Sigmoid colon (tissue), 7 donors: ENCODE data around the gene PPP1R2C. TPM values are rescaled to one million over a fixed set of nuclear protein-coding genes. Genes with fewer than 3 reads are reported as not detected.

ENCODE experiments used
- DNase-seq: peaks from one replicate; pipeline ENCODE4 v3.0.0-alpha.2; 2019
- H3K27ac ChIP-seq, 4 donors: fragments of 200-600 bp; sonication (generic); one replicate each; pipeline ENCODE4 v1.5.1; 2016 to 2019; ENCODE audit warnings: mild to moderate bottlenecking in 1 of 4
- H3K27me3 ChIP-seq, 3 donors: fragments of 200-600 bp; sonication (generic); one replicate each; pipeline ENCODE4 v1.5.1; 2019; ENCODE audit warnings: mild to moderate bottlenecking in 1 of 3
- H3K36me3 ChIP-seq, 4 donors: fragments of 200-600 bp; sonication (generic); one replicate each; pipeline ENCODE4 v1.5.1; 2016 to 2019
- H3K4me1 ChIP-seq, 4 donors: fragments of 200-600 bp; sonication (generic); one replicate each; pipeline ENCODE4 v1.5.1; 2017 to 2019
- H3K4me3 ChIP-seq, 4 donors: fragments of 200-600 bp; sonication (generic); one replicate each; pipeline ENCODE4 v1.5.1; 2017 to 2019; ENCODE audit warnings: mild to moderate bottlenecking in 2 of 4, moderate library complexity in 1 of 4
- H3K9me3 ChIP-seq, 4 donors: fragments of 200-600 bp in 3 of 4; sonication (generic) in 3 of 4; one replicate each; pipeline versions ENCODE4 v1.5.1 to v1.6.1; 2013 to 2019
- EP300 ChIP-seq, 4 donors: sonication (generic); formaldehyde crosslinking; IDR thresholded peaks; one replicate each; pipeline ENCODE4 v1.6.1; 2017; ENCODE audit warnings: antibody characterized with exemption in 4 of 4
- POLR2A ChIP-seq, 2 donors: fragments of 450-650 bp; IDR thresholded peaks; one replicate each; pipeline ENCODE4 v1.6.1; 2016; ENCODE audit warnings: antibody characterized with exemption in 2 of 2, mild to moderate bottlenecking in 2 of 2, moderate library complexity in 2 of 2
- POLR2AphosphoS5 ChIP-seq, 4 donors: sonication (generic); formaldehyde crosslinking; IDR thresholded peaks; one replicate each; pipeline ENCODE4 v1.6.1; 2017; ENCODE audit warnings: antibody characterized with exemption in 4 of 4
- WGBS, 2 donors: extraction: QIAGEN DNeasy Blood & Tissue Kit; methylation state at CpG; one replicate each; pipeline ENCODE4 v1.1.7; 2013; 5-methylcytosine and 5-hydroxymethylcytosine counted together
- intact Hi-C: fragments of 100-400 bp; cut with DNase I; formaldehyde crosslinking; loops from one replicate; pipeline ENCODE4 v1.15.1; 2023
- polyA plus RNA-seq, 3 donors: library from polyadenylated mRNA; stranded (reverse); fragments of 200-250 nt; gene quantifications; one replicate each; pipeline ENCODE4 v1.2.3, GENCODE V29; 2013
- total RNA-seq, 4 donors: library from RNA; depleted of rRNA; stranded (reverse); fragments of >200 nt; gene quantifications; one replicate each; pipeline ENCODE4 v1.1.0, GENCODE V29; 2016
- TF ChIP-seq, protein P1 (sequence below), 4 experiments: fragments of 450-650 bp in 3 of 4; fragments of 200-600 bp in 1 of 4; IDR thresholded peaks; one replicate each; pipeline ENCODE4 v1.5.1; 2016 to 2019; ENCODE audit warnings: antibody characterized with exemption in 4 of 4, mild to moderate bottlenecking in 3 of 4, moderate library complexity in 2 of 4
- donor health status: healthy with polysubstance abuse.
- donor health status: Bipolar disorder and iron deficiency.
- donor health status: healthy.

Gene PPP1R2C
- not detected for total RNA-seq
- polyA plus RNA-seq: not detected

DNA sequence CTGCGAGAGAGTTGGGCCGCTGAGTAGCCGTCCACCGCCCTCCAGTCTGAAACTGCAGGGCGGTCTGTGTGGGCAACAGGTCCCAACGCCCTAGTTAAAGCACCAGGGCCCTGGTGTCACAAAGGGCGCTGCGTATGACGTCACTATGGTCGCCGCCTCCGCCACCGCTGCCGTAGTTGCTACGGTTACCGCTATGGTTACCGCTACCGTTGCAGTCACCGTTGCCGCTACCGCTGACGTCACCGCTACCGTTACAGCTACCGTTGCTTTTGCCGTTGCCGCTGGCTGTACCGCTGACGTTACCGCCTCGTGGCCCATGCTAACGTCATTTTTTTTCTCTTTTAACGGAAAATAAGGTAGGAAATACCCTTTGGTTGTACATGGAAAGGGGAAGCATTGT is at the start of gene PPP1R2C:
Gene PPP1R2C (minus strand): TSS at position 68 of the 400 bp plus-strand sequence. CDS start 84 bp downstream, outside the sequence.
- Histone ChIP-seq H3K9me3 (no peaks in the 10 kb centered on the region), H3K4me1 (no peaks in the 10 kb centered on the region), H3K27ac (no peak within 1 kb of the TSS), H3K36me3 (no peaks in the 10 kb centered on the region), H3K27me3 (no peaks in the 10 kb centered on the region), H3K4me3 (no peak within 1 kb of the TSS)
- TF ChIP-seq POLR2AphosphoS5 (IDR thresholded peaks at IDR 0.05): no peak
- TF ChIP-seq, protein P1, sequence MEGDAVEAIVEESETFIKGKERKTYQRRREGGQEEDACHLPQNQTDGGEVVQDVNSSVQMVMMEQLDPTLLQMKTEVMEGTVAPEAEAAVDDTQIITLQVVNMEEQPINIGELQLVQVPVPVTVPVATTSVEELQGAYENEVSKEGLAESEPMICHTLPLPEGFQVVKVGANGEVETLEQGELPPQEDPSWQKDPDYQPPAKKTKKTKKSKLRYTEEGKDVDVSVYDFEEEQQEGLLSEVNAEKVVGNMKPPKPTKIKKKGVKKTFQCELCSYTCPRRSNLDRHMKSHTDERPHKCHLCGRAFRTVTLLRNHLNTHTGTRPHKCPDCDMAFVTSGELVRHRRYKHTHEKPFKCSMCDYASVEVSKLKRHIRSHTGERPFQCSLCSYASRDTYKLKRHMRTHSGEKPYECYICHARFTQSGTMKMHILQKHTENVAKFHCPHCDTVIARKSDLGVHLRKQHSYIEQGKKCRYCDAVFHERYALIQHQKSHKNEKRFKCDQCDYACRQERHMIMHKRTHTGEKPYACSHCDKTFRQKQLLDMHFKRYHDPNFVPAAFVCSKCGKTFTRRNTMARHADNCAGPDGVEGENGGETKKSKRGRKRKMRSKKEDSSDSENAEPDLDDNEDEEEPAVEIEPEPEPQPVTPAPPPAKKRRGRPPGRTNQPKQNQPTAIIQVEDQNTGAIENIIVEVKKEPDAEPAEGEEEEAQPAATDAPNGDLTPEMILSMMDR (IDR thresholded peaks at IDR 0.05): no peak
- no peak for TF ChIP-seq EP300 (IDR thresholded peaks at IDR 0.05)
- TF ChIP-seq POLR2A (IDR thresholded peaks at IDR 0.05): no peak
- intact Hi-C loops: no loop called here
- 98% methylated on average over 33 of the region's 33 CpGs for WGBS, 2 donors
- DNase-seq: no peak

DNA sequence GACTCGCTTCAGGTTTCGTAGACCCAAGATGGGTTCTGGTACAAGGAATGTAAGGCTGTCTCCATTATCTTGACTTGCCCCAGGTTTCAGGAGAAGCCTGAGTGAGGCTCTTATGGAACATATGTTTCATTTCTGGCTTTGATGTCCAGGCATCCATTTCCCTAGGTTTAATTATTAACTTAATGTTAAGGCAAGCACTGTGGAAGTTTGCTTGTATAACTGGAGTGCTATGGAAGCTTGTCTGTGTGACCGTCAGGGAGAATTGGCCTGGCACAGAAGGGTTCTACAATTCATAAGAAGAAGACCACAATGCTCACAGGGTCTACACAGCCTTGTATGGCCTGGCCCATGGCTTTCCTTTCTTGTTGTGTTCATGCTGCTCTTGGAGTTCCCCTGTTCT is 47.2 kb upstream of the PPP1R2C start:
- peaks cover 0 to 3% (median 0%) of the 10 kb centered on the region in 4 donors for H3K9me3 ChIP-seq
- H3K36me3 ChIP-seq: no peaks in the 10 kb centered on the region
- intact Hi-C loops: no loop called here
- H3K27me3 ChIP-seq: no peaks in the 10 kb centered on the region
- TF ChIP-seq, protein P1 (IDR thresholded peaks at IDR 0.05): no peak
- TF ChIP-seq EP300 (IDR thresholded peaks at IDR 0.05) (no peak), POLR2AphosphoS5 (IDR thresholded peaks at IDR 0.05) (no peak), POLR2A (IDR thresholded peaks at IDR 0.05) (no peak)
- H3K27ac ChIP-seq: no peak overlapping the region
- no peak overlapping the region for H3K4me3 ChIP-seq
- no peaks in the 10 kb centered on the region for H3K4me1 ChIP-seq
- no peak for DNase-seq
- WGBS, 2 donors: 74 to 90% methylated on average over 3 of the region's 3 CpGs

DNA sequence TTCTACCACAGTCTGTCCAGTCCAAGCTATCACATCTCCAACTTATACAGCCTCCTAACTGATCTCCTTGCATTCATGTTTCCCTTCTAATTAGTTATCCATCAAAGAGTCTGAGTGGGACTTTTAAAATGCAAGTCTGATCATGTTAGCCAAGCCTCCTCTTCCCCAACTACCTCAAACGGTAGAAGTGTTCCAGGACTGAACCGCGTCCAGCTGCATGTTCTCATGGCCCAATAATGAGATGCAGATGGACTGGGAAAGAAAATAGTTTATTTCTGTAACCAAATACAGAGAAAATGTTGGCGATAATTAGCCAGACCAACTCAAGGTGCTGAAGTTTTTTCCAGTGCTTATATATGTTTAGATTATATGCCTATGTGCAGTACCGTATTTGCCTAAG is 46.6 kb upstream of the PPP1R2C start:
- 92 to 96% methylated on average over 5 of the region's 5 CpGs for WGBS, 2 donors
- intact Hi-C loops: no loop called here
- peaks cover 0 to 1% (median 0%) of the 10 kb centered on the region in 4 donors for H3K9me3 ChIP-seq
- H3K36me3 ChIP-seq: no peaks in the 10 kb centered on the region
- H3K4me3 ChIP-seq: no peak overlapping the region
- no peaks in the 10 kb centered on the region for H3K27me3 ChIP-seq
- DNase-seq: no peak
- no peak overlapping the region for H3K27ac ChIP-seq
- TF ChIP-seq, protein P1 (IDR thresholded peaks at IDR 0.05): no peak
- TF ChIP-seq POLR2AphosphoS5 (IDR thresholded peaks at IDR 0.05): no peak
- TF ChIP-seq EP300 (IDR thresholded peaks at IDR 0.05): no peak
- no peak for TF ChIP-seq POLR2A (IDR thresholded peaks at IDR 0.05)
- H3K4me1 ChIP-seq: no peaks in the 10 kb centered on the region

DNA sequence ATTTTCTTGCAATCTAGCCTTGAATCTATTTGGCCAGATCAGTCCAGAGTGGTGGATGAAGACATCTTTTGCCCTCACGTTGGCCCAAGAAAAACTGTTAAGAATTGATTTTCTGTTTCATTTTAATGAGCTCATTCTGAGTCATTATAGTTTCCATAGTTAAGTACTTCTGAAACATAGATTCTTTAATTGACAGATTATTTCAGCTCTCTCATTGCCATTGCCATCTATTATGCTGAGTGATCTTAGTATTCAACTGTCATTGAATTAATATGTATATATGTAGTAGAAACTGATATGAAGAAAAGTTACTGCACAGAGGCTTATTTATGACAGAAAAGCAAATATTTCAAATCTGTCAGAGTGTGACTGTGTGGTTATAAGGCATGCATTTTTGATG is 45.5 kb upstream of the PPP1R2C start:
- no peak for DNase-seq
- no peaks in the 10 kb centered on the region for H3K36me3 ChIP-seq
- H3K9me3 ChIP-seq: no peaks in the 10 kb centered on the region
- no peak for TF ChIP-seq EP300 (IDR thresholded peaks at IDR 0.05)
- TF ChIP-seq POLR2A (IDR thresholded peaks at IDR 0.05): no peak
- TF ChIP-seq POLR2AphosphoS5 (IDR thresholded peaks at IDR 0.05): no peak
- TF ChIP-seq, protein P1 (IDR thresholded peaks at IDR 0.05): no peak
- 79% methylated on average over 1 of the region's 1 CpG for WGBS, 2 donors
- no peak overlapping the region for H3K4me3 ChIP-seq
- no peaks in the 10 kb centered on the region for H3K4me1 ChIP-seq
- H3K27ac ChIP-seq: no peak overlapping the region
- H3K27me3 ChIP-seq: no peaks in the 10 kb centered on the region
- intact Hi-C loops: no loop called here

DNA sequence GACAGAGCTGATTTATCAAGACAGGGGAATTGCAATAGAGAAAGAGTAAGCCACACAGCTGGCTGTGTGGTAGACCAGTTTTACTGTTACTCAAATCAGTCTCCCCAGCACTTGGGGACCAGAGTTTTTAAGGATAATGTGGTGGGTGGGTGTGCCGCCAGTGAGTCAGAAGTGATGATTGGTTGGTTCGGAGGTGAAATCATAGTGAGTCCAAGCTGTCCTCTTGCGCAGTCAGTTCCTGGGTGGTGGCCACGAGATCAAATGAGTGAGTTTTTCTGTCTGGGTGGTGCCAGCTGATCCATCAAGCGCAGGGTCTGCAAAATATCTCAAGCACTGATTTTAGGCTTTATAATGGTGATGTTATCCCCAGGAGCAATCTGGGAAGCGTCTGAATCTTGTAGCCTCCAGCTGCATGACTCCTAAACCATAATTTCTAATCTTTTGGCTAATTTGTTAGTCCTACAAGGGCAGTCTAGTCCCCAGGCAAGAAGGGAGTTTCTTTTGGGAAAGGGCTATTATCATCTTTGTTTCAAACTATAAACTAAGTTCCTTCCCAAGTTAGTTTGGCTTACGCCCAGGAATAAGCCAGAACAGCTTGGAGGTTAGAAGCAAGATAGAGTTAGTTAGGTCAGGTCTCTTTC is 44.0 kb upstream of the PPP1R2C start:
- Histone ChIP-seq H3K27ac (no peak overlapping the region), H3K36me3 (no peaks in the 10 kb centered on the region), H3K9me3 (no peaks in the 10 kb centered on the region), H3K4me1 (no peaks in the 10 kb centered on the region), H3K4me3 (no peak overlapping the region), H3K27me3 (no peaks in the 10 kb centered on the region)
- intact Hi-C loops: no loop called here
- no peak for DNase-seq
- WGBS, 2 donors: 87 to 91% methylated on average over 7 of the region's 7 CpGs
- TF ChIP-seq EP300 (IDR thresholded peaks at IDR 0.05) (no peak), POLR2A (IDR thresholded peaks at IDR 0.05) (no peak), POLR2AphosphoS5 (IDR thresholded peaks at IDR 0.05) (no peak)
- TF ChIP-seq, protein P1 (IDR thresholded peaks at IDR 0.05): no peak
